Occipital lobe (tissue), 2 donors: ENCODE results near the gene MPV17L. TPM values are rescaled to one million over a fixed set of nuclear protein-coding genes. Genes with fewer than 3 reads are reported as not detected.
"Not testable (repeated sequence)": the region's sequence is repeated elsewhere in the genome, so short reads cannot be mapped to it uniquely, and the experiment has no call there.

Experiments used
- DNase-seq: peaks from one replicate; lab custom pipeline; 2025; lab: John Stamatoyannopoulos, UW
- total RNA-seq: library from RNA; depleted of rRNA; stranded (reverse); fragments of >200 nt; gene quantifications from one replicate; pipeline ENCODE4 v1.2.3, GENCODE V29; 2014

Gene MPV17L
- total RNA-seq: 19.3 TPM

DNA sequence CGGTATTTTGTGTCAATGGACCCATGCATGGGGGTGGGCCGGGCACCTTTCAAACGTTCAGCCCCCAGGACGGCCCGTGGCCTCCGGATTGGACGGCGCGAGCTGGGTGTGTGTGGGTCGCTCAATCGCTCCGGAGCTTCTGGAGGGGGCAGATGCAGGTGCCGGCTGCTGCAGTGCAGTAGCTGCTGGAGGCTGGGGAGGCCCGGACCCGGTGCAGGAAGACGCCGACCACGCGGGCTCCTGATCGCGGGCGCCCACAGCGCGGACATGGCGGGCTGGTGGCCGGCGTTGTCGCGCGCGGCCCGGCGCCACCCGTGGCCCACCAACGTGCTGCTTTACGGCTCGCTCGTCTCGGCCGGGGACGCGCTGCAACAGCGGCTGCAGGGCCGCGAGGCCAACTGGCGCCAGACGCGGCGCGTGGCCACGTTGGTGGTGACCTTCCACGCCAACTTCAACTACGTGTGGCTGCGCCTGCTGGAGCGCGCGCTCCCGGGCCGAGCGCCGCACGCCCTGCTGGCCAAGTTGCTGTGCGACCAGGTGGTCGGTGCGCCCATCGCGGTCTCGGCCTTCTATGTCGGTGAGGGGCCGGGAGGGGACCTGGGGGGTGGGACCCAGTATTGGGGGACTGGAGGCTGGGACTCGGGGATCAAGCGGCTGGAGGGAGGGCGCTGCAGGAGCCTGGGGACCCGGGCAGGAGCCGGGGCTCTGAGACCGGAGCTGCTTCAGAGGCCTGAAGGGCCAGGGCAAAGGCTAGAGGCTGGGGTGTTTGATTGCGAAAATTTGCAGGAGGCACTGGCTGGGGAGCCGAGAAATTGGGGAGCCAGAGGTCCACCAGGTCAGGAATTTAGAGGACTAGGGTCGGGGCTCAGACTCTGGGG, at the start of gene MPV17L:
TSS of gene MPV17L (plus strand) at position 124 of the 878 bp plus-strand sequence. CDS start at position 268, 144 bp downstream.
- peak; percentile 52 for DNase-seq

DNA sequence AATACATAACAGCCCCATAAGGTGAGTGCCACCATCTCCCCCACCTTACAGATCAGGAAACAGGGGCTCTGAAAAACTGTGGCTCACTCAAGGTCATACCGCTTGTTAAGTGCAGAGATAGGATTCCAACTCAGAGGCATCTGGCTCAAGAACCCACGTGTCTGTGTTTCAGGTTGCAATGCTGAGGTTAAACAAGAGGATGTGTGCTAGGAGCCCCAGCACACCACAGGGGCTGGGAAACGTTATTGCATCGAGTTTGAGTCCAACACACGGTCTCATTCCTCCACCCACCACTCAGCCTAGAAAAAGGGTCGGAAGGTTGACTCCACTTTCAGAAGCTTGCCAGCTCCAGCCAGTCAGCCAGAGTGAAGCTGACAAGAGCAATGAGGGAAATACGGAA, 46.8 kb upstream of the MPV17L start:
- DNase-seq: not testable (repeated sequence)

DNA sequence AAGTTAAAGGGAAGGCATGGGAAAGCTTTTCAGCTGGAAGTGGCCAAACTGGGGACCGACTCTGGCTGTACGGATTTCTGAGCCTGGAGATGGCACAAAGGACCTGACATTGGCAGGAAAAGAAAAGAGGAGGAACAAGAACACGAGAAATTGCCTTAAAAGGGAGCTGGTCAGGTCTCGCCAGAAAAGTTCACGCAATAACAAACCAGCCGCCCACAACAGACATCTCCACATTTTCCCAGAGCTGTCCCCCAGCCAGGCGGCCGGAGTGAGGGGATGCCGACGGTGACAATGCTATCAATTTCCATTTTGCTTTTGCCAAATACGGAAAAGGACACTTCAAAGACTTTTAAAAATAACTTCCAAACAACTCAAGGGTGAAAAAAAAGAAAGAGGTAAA, 44.3 kb upstream of the MPV17L start:
- DNase-seq: not testable (repeated sequence)

DNA sequence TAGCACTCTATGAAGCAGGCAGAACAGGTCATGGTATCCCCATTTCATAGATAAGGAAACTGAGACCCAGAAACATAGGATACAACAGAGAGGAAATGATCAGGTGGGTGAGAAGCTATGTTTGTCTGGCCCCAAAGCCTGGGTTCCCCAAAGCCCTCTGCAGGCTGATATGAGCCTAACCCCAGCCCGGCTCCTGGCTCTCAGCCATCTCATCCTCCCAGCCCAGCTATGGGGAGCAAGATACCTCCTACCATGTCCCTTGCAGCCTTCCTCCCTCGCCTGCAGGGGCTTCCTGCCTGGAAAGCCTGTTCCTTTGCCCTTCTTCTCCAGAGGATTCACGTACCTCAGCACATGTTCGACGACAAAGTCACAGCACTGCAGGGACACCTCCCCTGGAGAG, 43.8 kb upstream of the MPV17L start:
- DNase-seq: not testable (repeated sequence)

DNA sequence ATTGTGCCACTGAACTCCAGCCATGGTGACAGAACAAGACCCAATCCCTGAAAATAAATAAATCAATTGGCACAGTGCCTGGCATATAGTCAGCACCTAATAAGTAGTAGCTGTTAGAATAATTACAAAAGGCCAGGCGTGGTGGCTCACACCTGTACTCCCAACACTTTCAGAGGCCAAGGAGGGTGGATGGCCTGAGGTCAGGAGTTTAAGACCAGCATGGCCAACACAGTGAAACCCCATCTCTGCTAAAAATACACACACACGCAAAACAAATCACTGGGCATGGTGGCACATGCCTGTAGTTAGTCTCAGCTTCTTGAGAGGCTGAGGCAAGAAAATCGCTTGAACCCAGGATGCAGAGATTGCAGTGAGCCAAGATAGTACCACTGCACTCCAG, 42.7 kb upstream of the MPV17L start:
- not testable (repeated sequence) for DNase-seq

DNA sequence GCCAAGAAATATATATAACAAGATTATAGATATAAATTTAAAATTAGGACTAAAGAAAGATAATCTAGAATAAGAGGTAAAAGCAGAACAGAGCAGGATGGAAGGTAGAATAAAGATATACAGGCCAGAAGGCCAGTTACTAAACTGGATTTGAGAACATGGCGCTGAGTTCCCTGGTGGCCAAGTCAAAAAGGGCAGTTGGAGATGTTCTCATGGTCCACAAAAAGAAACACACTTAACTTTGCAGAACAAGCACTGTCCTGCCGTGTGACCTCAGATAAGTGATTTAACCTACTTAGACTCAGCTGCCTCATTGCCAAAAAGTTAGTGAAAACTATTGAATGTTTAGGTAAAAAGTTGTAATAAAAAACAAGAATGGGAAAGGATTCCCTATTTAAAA, 40.7 kb upstream of the MPV17L start:
- not testable (repeated sequence) for DNase-seq

DNA sequence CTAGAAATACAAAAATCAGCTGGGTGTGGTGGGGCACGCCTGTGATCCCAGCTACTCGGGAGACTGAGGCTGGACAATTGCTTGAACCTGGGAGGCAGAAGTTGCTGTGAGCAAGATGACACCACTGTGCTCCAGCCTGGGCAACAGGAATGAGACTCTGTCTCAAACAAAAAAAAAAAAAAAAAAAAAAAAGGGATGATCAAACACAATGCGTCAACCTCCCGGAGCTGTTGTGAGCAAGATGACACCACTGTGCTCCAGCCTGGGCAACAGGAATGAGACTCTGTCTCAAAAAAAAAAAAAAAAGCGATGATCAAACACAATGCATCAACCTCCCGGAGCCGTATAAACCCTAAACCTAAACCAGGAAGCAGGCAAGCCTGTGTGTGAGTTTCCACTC, 38.1 kb upstream of the MPV17L start:
- not testable (repeated sequence) for DNase-seq

DNA sequence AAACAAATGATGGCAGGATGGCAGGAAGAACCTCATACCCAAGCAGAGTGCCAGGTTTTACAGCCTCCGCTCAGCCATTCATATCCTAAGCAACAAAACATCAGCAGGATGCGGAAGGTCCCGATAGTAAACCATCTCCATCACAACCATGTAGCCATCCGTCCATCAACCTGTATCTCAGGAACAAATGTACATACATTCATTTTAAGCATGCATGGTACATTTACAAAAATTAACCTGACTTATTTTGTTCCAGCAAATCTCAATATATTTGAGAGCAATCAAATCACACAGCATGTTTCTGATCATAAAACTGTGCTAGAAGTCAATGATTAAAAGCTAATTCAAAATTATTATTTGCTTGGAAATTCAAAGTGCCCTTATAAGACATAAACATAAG, 17.4 kb upstream of the MPV17L start, which contains the start of gene NPIPA5:
TSS of gene NPIPA5 (minus strand) at position 101 of the 400 bp plus-strand sequence. CDS start at position 101, 0 bp downstream.
- DNase-seq: not testable (repeated sequence)

DNA sequence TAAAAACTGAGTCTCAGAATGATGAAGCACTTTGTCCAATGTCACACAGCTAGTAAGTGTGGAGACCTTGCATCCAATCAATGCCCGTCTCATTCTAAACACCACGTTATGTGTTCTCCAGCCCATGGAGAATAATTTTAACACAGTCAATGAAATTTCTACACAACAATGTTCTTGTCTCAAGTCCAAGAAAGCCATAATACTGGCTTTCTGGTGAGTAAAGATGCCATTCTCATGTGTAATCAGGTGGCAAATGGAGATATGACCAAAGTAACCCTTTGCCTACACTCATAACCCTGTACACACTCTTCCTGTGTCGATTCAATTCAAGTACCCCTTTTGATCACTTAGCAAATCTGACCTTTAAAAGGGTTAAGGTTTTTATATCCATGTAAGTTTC, 12.7 kb upstream of the MPV17L start:
- not testable (repeated sequence) for DNase-seq

DNA sequence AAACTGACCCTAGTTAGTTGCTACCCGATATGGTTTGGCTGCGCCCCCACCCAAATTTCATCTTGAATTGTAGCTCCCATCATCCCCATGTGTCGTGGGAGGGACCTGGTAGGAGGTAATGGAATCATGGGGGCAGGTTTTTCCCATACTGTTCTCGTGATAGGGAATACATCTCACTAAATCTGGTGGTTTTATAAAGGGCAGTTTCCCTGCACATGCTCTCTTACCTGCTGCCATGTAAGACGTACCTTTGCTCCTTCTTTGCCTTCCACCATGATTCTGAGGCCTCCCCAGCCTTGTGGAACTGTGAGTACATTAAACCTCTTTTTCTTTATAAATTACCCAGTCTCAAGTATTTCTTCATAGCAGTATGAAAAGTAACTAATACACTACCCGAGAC, 7.5 kb upstream of the MPV17L start:
- DNase-seq: not testable (repeated sequence)

DNA sequence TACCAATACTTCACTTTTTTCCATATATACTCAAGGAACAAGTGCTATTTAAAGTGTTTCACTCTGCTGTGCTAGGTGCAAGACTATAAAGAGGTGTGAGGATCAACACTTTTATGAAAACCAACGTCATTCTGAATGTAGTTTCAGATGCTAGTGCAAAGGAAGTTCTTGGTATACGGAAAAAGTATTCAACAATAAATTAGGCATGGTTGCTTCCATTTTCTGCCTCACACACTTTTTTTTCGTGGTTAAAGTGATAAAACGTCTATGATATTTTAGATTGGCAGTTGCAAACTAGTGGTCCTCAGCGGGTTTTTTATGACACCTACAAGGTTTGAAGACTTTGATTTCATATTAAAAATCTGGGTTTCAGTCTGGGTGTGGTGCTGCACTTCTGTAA, 5.6 kb upstream of the MPV17L start:
- not testable (repeated sequence) for DNase-seq

DNA sequence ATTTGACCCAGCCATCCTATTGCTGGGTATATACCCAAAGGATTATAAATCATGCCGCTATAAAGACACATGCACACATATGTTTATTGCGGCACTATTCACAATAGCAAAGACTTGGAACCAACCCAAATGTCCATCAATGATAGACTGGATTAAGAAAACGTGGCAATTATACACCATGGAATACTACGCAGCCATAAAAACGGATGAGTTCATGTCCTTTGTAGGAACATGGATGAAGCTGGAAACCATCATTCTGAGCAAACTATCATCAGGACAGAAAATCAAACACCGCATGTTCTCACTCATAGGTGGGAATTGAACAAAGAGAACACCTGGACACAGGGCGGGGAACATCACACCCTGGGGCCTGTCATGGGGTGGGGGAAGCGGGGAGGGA, 2.5 kb upstream of the MPV17L start:
- DNase-seq: not testable (repeated sequence)

DNA sequence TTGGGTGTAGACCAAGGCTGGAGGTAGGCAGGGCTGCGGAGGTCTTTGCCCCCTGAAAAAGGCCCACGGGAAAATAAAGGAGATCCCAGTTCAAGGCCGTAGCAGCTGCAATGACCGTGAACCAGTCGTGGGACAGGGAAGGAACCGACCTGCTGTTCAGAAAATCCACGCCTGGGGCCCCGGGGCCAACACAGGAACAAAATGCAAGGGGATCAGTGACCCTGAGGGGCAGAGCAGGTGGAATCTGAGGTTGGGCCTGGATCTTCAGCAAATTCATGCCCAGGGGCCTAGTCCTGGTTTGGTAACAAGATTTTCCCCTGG, 915 bp downstream of the MPV17L start:
- DNase-seq: not testable (repeated sequence)

DNA sequence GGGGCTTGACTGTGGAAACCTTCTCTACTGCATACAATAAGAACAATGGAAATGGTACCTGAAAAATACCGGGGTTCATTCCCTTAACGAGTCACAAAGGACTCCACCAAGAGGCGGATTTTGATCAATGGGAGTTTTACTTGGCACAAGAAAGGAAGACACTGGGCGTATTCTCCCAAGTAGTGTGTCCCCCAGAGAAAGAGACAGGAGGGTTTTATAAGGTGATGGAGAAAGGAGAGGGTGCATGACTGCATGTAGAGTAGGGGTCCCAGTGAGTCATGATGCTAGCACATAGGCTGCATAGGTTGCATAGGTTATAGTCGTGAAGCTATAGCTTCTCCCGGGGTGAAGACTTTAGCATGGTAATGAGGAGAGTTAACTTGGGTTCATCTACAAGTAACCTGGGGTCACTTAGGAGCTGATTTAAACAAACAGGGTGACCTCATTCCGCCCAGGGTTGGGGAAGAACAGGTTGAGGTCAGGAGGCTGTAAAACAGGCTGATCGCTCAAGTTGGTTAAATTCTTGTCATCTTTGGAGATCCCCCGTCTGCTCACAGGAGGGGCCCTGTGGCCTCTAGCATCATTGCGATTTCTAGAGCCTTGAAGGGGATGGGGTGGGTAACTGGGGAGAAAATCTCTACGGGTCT, 1.5 kb downstream of the MPV17L start:
- DNase-seq: no peak

DNA sequence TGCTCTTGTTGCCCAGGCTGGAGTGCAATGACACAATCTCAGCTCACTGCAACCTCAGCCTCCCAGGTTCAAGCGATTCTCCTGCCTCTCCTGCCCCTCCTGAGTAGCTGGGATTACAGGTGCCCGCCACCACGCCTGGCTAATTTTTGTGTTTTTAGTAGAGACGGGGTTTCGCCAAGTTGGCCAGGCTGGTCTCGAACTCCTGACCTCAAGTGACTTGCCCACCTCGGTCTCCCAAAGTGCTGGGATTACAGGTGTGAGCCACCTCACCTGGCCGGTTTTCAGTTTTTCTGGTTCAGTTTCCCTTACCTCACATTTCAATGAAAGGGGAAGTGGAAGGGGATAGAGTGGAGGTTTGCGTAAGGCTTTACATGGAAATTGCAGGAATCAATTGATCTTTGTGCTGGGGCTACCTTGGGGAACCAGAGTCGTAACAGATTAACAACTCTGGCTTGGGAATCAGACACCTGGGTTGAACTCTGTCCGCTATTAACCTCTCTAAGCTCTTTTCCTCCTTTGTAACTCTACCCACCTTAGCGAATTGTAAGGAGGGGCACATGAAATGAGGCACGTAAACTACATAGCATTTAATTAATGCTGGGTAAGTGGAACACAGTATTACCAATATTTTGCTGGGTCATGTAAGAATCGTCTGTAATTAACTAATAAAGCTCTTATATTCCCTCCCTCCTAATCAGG, 3.2 kb downstream of the MPV17L start:
- DNase-seq: no peak

DNA sequence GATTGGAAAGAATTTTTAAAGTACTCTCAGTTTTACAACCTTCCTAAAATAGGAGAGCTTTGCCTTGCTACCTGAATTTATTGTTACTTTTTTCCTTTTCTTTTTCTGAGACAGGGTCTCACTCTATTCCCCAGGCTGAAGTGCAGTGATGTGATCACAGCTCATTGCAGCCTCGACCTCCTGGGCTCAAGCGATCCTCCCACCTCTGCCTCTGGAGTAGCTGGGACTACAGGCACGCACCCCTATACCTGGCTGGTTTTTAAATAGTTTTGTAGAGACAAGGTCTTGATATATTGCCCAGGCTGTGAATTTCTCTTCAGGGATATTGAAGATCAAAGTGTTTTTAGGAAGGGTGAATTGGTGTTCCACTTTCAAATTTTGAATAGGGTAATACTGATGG, 3.8 kb downstream of the MPV17L start:
- no peak for DNase-seq

DNA sequence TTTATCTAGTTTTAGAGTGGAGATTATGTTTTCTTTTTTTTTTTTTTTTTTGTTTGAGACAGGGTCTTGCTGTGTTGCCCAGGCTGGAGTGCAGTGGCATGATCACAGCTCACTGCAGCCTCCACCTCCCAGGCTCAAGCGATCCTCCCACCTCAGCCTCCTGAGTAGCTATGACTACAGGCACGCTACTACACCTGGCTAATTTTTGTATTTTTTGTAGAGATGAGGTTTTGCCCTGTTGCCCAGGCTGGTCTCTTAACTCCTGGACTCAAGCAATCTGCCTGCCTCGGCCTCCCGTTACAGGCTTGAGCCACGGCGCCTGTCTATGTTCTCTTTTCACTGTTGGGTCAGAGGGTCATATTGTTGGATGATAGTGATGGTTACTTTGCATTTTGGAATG, 4.8 kb downstream of the MPV17L start:
- not testable (repeated sequence) for DNase-seq

DNA sequence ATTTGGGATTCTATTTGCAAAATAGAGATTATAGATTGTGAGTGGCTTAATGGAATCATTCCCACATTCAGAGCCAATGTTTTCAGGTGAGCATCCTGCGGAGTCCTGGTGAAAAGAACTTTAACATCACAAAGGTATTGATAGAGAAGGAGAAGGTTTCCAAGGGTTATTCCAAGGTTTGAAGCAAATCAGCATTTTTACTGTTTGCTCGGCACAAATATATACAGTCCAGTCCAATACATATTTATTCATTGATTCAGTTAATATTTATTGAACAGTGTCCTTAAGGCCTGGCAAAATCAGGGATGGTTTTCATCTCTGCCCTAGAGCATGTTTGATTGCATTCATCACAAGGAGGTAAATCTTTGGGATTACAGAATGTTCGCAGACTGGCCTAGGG, 6.4 kb downstream of the MPV17L start:
- DNase-seq: no peak

DNA sequence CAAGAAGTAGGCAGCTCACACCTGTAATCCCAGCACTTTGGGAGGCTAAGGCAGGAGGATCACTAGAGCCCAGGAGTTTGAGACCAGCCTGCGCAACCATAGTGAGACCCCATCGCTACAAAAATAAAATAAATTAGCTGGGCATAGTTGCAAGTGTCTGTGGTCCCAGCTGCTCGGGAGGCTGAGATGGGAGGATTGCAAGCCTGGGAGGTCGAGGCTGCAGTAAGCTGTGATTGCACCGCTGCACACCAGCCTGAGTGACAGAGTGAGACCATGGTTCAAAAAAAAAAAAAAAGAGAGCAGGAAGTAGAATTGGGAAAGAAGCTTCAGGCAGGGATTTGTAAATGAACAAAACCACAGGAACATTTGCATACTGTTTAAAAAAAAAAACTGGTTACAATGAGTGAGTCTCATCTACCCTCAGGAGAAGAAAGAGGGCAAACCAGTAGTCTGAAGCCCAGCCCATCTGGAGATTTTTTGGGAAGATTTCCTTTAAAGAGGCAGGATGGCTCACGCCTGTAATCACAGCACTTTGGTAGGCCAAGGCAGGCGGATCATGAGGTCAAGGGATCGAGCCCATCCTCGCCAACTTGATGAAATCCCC, 7.9 kb downstream of the MPV17L start:
- DNase-seq: no peak

DNA sequence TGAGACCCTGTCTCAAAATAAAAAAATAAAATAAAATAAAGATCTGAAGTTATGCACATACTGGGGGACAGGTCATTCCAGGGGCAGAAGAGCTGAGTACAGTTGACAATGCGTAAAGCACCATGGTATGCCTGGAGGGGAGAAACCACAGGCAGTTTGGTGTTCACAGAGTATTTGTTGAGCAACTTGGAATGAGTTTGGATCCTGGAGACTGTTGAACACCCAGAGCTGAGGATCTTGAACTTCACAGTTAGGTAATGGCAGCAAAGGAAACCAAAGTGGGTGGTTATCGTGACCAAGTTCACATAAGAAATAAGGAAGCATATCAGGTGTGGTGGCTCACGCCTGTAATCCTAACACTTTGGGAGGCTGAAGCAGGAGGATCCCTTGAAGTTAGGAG, 8.5 kb downstream of the MPV17L start:
- DNase-seq: not testable (repeated sequence)

DNA sequence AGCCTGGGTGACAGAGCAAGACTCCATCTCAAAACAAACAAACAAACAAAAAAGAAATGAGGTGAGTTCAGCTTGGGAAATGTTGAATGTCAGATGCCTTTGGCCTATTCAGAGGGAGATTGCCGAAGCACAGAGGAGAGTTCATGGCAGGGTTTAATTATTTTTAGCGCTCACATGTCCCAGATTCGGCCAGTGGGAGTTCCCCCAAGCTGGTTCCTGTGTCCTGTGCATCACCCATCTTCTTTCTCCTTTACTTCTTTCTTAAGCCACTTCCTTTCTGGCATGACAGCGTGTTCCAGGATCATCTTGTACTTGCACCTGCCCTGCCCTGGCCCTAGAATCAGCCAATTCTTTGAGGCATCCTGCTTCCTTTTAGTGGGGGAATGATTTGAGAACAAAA, 9.2 kb downstream of the MPV17L start:
- DNase-seq: no peak

DNA sequence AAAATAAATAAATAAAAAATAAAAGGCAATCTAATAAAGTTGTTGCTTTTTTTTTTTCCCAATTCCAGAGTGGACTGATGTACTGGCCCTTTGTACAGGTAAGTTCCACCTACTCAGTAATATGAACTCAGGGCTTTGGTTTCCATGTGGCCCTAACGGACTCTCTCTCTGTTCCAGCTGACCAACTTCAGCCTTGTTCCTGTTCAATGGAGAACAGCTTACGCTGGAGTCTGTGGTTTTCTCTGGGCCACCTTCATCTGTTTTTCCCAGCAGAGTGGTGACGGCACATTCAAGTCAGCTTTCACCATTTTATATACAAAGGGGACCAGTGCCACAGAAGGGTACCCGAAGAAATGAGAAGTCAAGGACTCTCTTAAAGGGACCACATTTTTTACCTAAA, 12.2 kb downstream of the MPV17L start:
- DNase-seq: not testable (repeated sequence)
